OCI-LY7 (cell line): Measurements from ENCODE around the gene MARCHF7.
"Not testable (repeated sequence)": the region's sequence is repeated elsewhere in the genome, so short reads cannot be mapped to it uniquely, and the experiment has no call there.

Experiments
- EZH2phosphoT487 ChIP-seq: fragments of 200-600 bp; sonication (generic); IDR thresholded peaks from 2 replicates; pipeline ENCODE4 v1.6.1; 2018; ENCODE audit warnings: low read depth, borderline replicate concordance, mild to moderate bottlenecking, mixed run types, antibody characterized with exemption, low read length, moderate library complexity, mixed read lengths
- TF ChIP-seq, protein P1 (sequence below): fragments of 200-600 bp; sonication (generic); conservative IDR thresholded peaks from 2 replicates; pipeline ENCODE4 v1.5.1; 2014; ENCODE audit warnings: mild to moderate bottlenecking, antibody characterized with exemption, low read length, moderate library complexity, mixed read lengths

DNA sequence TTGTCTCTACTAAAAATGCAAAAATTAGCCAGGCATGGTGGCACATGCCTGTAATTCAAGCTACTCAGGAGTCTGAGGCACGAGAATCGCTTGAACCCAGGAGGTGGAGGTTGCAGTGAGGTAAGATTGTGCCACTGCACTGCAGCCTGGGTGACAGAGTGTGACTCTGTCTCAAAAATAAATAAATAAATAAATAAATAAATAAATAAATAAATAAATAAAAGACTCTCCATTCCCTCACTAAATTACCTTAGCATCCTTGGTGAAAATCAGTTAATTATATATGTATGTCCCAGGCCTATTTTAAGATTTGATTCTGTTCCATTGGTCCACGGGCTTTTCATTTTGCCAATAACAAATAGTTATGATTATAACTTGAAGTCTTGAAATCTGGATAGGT is 44.9 kb upstream of the MARCHF7 start:
- TF ChIP-seq, protein P1, sequence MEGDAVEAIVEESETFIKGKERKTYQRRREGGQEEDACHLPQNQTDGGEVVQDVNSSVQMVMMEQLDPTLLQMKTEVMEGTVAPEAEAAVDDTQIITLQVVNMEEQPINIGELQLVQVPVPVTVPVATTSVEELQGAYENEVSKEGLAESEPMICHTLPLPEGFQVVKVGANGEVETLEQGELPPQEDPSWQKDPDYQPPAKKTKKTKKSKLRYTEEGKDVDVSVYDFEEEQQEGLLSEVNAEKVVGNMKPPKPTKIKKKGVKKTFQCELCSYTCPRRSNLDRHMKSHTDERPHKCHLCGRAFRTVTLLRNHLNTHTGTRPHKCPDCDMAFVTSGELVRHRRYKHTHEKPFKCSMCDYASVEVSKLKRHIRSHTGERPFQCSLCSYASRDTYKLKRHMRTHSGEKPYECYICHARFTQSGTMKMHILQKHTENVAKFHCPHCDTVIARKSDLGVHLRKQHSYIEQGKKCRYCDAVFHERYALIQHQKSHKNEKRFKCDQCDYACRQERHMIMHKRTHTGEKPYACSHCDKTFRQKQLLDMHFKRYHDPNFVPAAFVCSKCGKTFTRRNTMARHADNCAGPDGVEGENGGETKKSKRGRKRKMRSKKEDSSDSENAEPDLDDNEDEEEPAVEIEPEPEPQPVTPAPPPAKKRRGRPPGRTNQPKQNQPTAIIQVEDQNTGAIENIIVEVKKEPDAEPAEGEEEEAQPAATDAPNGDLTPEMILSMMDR: not testable (repeated sequence)
- TF ChIP-seq EZH2phosphoT487: not testable (repeated sequence)
